Mucosa of descending colon (tissue), 3 donors: ENCODE measurements around the gene CFAP20DC. TPM values are rescaled to one million over a fixed set of nuclear protein-coding genes. Genes with fewer than 3 reads are reported as not detected.

Source experiments
- ATAC-seq: fragments of 200-7000 bp; cut with Tn5 transposase; one replicate; pipeline ENCODE4 v1.9.1; 2020; ENCODE audit warnings: mild to moderate bottlenecking, moderate library complexity
- DNase-seq, 3 donors: peaks; one replicate each; pipeline ENCODE4 v3.0.0-alpha.2; 2020
- H3K36me3 ChIP-seq: fragments of 200-600 bp; one replicate; pipeline ENCODE4 v1.8.0; 2021; ENCODE audit warnings: low read depth, mild to moderate bottlenecking
- H3K4me1 ChIP-seq: fragments of 200-600 bp; one replicate; pipeline ENCODE4 v1.8.0; 2021; ENCODE audit warnings: low read depth, mild to moderate bottlenecking
- H3K4me3 ChIP-seq: fragments of 200-600 bp; one replicate; pipeline ENCODE4 v1.8.0; 2021; ENCODE audit warnings: mild to moderate bottlenecking
- H3K9me3 ChIP-seq: fragments of 200-600 bp; one replicate; pipeline ENCODE4 v1.8.0; 2021; ENCODE audit warnings: mild to moderate bottlenecking
- intact Hi-C, 2 donors: fragments of 100-400 bp; cut with DNase I in 1 of 2; cut with micrococcal nuclease in 1 of 2; formaldehyde crosslinking; loops; one replicate each; pipeline versions ENCODE4 v1.11.0 to v1.11.1; 2022; cut with DNase I, micrococcal nuclease
- total RNA-seq, 3 donors: library from RNA; stranded (reverse); fragmentation: NEBNext Ultra II Directional in 2 of 3; extraction: Animal tissue kit (Norgen Biotek cat#: 25700) in 2 of 3; gene quantifications; one replicate each; pipeline versions ENCODE4 v1.2.1 to v1.2.4, GENCODE V29; 2021 to 2023
- TF ChIP-seq, protein P1 (sequence below): fragments of 200-600 bp; IDR thresholded peaks from one replicate; pipeline ENCODE4 v1.8.0; 2022; ENCODE audit warnings: antibody characterized with exemption, mild to moderate bottlenecking
- donor health status: DM: no; HTN: no; CAD: no; lungs with moderate emphysema.
- donor health status: DM: no; HTN: no; CAD: no.
- donor health status: DM: no; HTN: yes; CAD: no.

Gene CFAP20DC
- total RNA-seq, 3 donors from 2014 or later, result 0.49 to 1.0 (median 0.57) TPM

DNA sequence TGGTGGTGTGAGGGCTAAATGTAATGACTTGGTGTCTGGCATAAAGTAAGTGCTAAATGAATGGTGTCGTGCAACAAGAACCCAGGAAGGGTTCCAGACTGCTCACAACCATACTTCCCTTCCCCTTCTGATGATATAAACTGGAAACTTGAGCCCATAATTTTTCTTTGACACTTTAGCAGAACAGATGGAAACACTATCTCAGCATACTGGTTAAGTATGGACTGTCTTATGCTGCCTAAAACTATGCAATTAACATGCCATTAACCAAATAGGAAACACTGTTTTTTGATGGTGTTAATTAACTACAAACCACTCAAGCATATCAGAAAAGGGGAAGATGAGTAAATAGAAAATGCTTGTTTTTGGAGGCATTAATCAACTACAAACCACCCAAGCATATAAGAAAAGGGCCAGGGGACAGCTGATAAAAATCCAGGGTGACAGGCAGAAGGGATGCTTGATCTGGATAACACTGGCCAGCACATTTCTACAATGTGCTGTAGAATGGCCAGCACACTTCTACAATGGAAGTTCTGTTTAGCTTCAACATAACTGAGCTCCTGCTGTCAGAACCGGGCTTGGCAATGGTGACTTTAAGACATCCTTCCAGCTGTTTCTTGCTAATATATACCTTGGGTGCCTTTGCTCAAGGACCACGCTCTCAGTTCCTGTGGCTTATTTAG lies 297.8 kb downstream of the CFAP20DC start:
- no peak for DNase-seq
- Histone ChIP-seq H3K4me3 (no peak overlapping the region), H3K4me1 (no peaks in the 10 kb centered on the region), H3K36me3 (no peaks in the 10 kb centered on the region), H3K9me3 (no peaks in the 10 kb centered on the region)
- TF ChIP-seq, protein P1, sequence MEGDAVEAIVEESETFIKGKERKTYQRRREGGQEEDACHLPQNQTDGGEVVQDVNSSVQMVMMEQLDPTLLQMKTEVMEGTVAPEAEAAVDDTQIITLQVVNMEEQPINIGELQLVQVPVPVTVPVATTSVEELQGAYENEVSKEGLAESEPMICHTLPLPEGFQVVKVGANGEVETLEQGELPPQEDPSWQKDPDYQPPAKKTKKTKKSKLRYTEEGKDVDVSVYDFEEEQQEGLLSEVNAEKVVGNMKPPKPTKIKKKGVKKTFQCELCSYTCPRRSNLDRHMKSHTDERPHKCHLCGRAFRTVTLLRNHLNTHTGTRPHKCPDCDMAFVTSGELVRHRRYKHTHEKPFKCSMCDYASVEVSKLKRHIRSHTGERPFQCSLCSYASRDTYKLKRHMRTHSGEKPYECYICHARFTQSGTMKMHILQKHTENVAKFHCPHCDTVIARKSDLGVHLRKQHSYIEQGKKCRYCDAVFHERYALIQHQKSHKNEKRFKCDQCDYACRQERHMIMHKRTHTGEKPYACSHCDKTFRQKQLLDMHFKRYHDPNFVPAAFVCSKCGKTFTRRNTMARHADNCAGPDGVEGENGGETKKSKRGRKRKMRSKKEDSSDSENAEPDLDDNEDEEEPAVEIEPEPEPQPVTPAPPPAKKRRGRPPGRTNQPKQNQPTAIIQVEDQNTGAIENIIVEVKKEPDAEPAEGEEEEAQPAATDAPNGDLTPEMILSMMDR, result no peak
- ATAC-seq, result no peak
- intact Hi-C loops, result no loop called here

DNA sequence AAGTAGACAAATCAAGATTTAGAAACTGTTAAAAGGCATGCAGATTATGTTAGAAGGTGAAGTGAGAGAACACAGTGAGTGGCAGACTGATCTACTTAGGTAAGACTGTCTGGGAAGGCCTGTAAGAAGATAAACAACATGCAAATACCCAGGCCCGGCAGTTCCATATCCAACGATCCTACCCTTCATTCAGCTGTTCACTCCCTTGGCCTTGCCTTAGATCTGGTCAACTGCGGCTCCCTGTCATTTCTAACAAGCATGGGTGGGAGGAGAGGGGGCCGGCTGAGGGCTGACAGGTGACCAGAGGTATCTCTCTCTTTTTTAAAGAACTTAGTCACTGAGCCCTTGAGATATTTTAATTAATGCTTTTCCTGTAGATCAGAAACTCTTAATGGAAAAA lies 298.6 kb downstream of the CFAP20DC start:
- no peaks in the 10 kb centered on the region for H3K9me3 ChIP-seq
- no peak for ATAC-seq
- no peaks in the 10 kb centered on the region for H3K4me1 ChIP-seq
- DNase-seq, result no peak
- TF ChIP-seq, protein P1, result no peak
- no peak overlapping the region for H3K4me3 ChIP-seq
- no peaks in the 10 kb centered on the region for H3K36me3 ChIP-seq
- intact Hi-C loops, result no loop called here

DNA sequence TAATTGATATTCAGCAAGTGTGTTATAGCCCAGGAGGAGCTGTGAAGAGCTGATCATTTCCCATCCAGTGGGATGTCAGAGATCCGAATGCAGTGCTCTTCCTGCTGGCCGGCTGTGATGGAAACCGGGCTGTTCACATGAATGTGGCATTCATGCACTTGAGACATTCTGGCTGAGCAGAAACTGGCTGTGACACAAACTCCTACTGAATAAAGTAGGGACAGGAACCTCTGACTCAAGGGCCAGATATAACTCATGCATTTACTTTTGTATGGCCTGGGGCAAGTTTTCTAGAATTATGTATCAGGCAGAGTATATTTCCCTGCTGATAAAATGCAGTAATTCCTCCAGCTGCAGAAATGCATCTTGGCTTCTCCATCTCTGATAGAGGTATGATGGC lies 299.9 kb downstream of the CFAP20DC start:
- intact Hi-C loops, result no loop called here
- no peaks in the 10 kb centered on the region for H3K36me3 ChIP-seq
- H3K9me3 ChIP-seq, result no peaks in the 10 kb centered on the region
- TF ChIP-seq, protein P1, result no peak
- ATAC-seq (no peak), DNase-seq (no peak)
- H3K4me3 ChIP-seq, result no peak overlapping the region
- H3K4me1 ChIP-seq, result no peaks in the 10 kb centered on the region

DNA sequence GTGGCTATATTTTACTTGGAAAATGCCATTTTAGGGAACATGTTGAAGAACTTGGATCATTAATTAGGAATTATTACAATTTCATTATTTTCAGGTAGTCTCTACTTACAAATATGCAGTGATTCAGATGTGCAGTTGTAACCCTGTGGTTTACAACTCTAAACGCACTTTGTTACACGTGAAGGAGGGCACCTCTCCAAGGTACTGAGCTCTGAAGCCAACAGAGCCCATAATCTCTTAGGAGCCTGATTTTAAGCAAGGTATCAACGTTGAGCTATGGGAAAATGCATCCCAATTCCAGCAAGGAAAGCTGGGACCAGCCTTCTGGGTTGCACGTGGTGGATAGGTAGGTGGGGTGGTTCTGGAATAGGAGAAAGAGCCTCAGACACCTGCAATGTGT lies 301.8 kb downstream of the CFAP20DC start:
- intact Hi-C loops, result no loop called here
- TF ChIP-seq, protein P1, result no peak
- no peak for ATAC-seq

DNA sequence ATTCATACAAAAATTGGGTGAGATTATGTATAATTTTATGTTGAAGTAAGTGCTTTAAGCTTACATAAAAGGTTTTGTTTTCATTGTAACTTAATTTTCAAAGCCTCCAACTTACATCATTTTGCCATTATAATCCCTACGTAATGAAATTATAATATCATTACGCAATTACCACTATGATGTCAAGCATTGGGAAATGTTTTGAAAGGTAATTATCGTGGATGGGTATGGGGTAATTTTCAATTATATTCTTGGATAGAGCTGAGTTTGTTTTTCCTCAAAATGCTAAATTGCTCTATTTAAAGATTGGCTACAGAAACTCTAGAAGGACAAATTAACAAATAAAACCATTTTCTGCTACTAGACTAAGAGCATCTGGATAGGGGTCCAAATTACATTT lies 303.1 kb downstream of the CFAP20DC start:
- DNase-seq (no peak), ATAC-seq (no peak)
- no peaks in the 10 kb centered on the region for H3K36me3 ChIP-seq
- TF ChIP-seq, protein P1, result no peak
- intact Hi-C loops, result no loop called here
- no peak overlapping the region for H3K4me3 ChIP-seq
- no peaks in the 10 kb centered on the region for H3K9me3 ChIP-seq
- peaks cover 4% of the 10 kb centered on the region for H3K4me1 ChIP-seq

More for the DNA sequence above, 301.8 kb downstream of the CFAP20DC start:
- DNase-seq, result no peak
- no peak overlapping the region for H3K4me3 ChIP-seq
- no peaks in the 10 kb centered on the region for H3K36me3 ChIP-seq
- H3K9me3 ChIP-seq, result no peaks in the 10 kb centered on the region
- H3K4me1 ChIP-seq, result no peaks in the 10 kb centered on the region

DNA sequence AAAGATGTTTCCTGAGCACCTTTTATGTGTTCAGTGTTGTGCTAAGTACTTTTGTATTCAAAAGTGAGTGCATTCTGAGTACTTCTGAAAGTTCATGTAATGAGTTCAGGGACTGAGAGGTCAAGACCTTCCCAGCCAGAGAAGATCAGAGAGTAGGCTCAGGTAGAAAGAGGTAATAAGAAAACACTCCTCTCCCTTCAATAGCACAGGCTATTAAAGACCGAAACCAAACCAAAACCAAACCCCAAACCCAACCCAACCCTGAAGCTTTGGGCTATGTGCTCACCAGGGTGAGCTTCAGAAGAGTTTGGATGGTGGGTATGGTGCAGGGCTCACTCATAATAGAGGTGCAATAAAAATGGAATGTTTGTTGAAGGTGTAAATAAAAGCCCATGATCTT lies 306.5 kb downstream of the CFAP20DC start:
- no peak for DNase-seq
- ATAC-seq, result no peak
- TF ChIP-seq, protein P1, result no peak
- Histone ChIP-seq H3K36me3 (no peaks in the 10 kb centered on the region), H3K9me3 (no peaks in the 10 kb centered on the region), H3K4me3 (no peak overlapping the region), H3K4me1 (peaks cover 4% of the 10 kb centered on the region)
- intact Hi-C loops, result no loop called here
